ENCODE data around the gene PPP2R5A.

PPP2R5A gene

GRCh38 chr1:212284744-212285684 is at the start of gene PPP2R5A:
Gene PPP2R5A, plus strand, starts transcription at chr1:212285410. Its CDS starts 701 bp downstream, at chr1:212286111.
- peak; percentile 82 to 92 for DNase-seq

DNA sequence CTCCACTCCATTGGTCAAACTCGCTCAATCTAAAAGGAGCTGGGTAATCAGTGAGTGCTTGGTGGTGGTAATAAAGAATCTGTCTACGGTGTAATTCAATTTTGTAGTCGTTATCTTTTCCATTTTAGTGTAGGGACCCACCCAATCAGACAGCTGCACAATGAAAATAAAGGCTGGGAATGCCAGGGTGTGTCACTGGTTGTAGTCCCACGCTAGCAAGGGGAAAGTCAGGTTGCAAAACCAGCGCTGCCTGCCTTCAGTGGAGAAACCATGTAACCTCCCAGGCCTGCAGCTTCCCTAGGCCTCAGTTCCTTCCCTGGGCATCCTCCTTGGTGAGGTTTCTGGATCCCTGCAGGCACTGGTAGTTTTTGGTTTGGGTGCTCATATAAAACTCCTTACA is 49.4 kb upstream of the PPP2R5A start:
- DNase-seq, result no peak

GRCh38 chr1:212236664-212237220 is 48.5 kb upstream of the PPP2R5A start:
- no peak for DNase-seq

DNA sequence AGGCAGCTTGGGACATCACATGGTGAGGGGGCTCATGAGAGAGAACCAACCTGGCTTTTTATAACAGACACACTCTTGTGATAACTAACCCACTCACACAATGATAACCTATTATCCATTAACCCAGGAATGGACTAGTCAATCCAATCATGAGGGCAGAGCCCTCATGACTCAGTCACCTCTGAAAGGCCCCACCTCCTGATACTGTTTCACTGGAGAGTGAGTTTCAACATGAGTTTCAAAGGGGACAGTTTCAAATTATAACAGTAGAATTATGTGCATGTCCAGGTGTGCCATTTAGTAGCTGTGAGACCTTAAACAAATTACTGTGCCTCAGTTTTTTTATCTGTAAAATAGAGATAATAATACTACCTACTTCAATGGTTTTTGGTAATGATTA is 47.6 kb upstream of the PPP2R5A start:
- no peak for DNase-seq

GRCh38 chr1:212238552-212238951 is 46.7 kb upstream of the PPP2R5A start:
- DNase-seq, result no peak

DNA sequence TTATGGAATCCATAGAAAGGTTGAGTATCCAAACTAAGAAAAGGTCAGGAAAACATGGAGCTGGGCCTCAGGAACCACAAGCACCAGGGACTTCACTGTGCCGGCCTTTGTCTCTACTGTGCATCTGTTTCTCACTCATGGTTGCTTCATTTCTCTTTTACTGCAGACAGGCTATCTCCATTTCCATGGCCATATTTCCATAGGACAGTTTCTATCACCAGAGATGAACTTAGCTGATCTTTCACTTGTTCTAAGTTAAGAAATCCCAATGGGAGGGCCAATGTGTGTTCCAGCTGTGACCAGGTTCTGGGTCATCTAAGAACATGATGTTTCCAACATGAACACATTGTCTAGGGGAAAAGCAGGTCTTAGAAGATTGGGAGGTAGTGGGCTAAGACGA is 43.7 kb upstream of the PPP2R5A start:
- DNase-seq, result no peak

DNA sequence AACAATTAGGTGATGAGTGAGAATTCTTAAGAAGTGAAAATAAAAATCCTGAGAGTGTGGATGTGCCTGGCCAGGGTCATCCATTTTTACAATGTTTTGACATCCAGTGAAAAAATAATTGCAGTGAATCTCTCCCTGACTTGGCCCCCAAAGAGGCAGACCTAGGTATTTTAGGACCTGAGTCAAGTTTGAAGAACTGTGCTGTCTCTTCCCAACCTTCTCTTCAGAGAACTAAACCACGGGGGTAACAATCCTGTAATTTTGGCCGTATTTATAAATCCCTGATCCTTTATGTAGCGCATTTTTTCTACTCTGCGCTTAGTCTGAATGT is 43.3 kb upstream of the PPP2R5A start:
- no peak for DNase-seq

- DNase-seq, result no peak
Measured at GRCh38 chr1:212242288-212242984, 42.8 kb upstream of the PPP2R5A start.

DNA sequence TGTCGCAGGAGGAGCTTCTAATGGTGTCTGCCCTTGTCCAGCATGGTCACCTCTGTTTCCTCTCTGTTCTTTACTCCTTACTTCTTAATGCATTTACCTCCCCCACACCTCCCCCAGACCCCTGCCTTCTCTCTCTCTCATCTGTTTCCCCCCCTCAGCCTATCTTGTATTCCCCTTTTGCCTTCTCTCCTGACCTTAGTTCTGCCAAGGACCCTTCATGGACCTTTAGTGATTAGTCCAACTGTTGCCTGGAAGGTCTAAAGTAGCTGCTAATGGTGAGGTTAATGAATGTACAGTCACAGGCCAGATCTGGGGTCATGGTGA is 42.3 kb upstream of the PPP2R5A start:
- no peak for DNase-seq

GRCh38 chr1:212244441-212244840 is 40.8 kb upstream of the PPP2R5A start:
- DNase-seq, result no peak

DNA sequence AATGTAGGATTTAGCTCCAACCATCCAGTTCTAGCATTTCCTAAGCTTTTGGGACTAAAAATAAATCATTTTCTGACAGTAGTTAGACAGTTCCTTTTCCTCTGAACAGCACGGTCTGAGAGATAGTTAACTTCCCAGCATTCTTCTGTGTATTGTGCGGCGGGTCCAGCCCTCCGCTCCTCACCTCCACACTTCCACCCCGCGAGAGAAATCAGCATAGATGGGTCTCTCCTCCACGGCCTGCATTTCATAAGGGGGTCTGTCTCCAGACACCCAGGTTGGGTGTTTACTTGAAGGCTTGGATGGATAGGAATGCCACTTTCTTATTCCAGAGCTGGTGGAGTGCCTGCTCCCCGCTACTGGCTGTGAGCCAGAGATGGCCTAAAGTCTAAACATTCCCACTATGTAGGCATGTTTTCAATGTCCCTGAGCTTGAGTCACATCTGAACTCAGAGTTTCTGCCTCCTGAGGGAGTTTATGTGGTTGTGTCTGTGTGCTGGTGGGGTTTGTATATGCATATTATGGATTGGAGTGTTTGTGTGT is 38.0 kb upstream of the PPP2R5A start:
- DNase-seq, result no peak

GRCh38 chr1:212247988-212248387 is 37.2 kb upstream of the PPP2R5A start:
- DNase-seq, result no peak

DNA sequence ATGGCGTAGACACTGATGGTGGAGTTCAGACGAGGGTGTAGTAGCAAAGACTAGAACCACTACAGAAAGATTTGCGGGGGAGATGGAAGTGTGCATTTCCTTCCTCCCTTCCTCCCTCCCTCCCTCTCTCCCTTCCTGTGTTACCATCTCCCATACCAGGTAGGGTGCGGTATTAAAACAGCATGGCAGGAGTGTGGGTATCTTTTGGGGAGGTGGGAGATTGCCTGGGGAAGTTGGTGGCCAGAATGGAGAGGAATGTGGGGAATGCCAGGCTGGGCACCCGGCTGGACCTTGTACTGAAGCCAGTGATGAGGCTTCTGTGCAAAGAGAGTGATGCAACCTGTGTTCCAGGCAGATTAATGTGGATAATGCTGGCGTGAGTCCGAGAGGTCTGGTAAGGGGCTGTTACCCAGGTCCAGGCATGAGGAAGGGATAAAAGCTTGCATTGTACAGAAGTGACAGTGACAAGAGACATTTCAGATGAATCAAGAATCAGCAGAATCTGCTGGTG is 30.3 kb upstream of the PPP2R5A start:
- DNase-seq, result no peak

GRCh38 chr1:212255705-212256307 is 29.4 kb upstream of the PPP2R5A start:
- no peak for DNase-seq

DNA sequence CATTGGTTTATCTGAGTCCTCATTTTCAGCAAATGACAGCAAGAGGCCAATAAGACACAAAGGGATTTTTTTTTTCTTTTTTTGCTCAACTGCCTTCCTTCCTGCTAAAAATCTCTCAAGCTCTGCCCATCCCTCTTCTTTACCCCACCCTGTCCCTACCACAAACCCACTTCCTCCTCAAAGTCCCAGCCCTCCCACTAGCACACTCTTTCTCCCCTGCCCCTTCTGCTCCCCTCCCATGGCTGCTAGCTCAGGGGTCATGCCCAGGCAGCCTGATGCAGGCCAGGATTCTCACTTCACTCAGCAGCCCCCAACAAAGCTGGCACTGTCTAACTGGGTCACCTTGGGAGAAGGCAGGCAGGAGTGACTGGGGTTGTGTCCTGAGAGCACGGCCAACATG is 28.8 kb upstream of the PPP2R5A start:
- DNase-seq, result no peak

GRCh38 chr1:212257157-212257556 is 28.1 kb upstream of the PPP2R5A start:
- DNase-seq, result no peak

DNA sequence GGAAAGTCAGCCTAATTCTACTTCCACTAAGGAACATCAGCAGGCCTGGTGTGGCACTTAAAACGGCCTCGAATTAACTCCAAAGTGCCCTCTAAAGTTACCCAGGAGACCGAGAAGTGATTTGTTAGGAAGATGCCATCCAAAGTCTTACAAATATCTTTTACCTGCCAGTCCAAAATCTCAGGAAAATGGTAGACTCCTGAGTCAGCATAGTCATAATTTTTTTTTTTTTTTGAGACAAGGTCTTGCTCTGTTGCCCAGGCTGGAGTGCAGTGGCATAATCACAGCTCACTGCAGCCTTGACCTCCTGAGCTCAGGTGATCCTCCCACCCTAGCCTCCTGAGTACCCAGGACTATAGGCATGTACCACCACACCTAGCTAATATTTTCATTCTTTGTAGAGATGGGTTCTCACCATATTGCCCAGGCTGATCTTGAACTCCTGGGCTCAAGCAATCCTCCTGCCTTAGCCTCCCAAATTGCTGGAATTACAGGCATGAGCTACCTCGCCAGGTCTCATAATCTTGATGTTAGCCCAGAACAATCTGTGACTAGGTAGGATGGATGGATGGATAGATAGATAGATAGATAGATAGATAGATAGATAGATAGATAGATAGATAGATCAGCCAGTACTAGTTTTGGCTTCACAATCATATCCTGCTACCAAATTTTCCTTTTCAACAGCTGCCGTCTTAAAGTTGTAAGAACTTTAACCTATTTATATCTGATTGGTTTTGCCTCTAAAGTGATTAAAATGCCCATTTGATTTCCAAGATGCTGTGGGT is 25.3 kb upstream of the PPP2R5A start:
- no peak for DNase-seq

DNA sequence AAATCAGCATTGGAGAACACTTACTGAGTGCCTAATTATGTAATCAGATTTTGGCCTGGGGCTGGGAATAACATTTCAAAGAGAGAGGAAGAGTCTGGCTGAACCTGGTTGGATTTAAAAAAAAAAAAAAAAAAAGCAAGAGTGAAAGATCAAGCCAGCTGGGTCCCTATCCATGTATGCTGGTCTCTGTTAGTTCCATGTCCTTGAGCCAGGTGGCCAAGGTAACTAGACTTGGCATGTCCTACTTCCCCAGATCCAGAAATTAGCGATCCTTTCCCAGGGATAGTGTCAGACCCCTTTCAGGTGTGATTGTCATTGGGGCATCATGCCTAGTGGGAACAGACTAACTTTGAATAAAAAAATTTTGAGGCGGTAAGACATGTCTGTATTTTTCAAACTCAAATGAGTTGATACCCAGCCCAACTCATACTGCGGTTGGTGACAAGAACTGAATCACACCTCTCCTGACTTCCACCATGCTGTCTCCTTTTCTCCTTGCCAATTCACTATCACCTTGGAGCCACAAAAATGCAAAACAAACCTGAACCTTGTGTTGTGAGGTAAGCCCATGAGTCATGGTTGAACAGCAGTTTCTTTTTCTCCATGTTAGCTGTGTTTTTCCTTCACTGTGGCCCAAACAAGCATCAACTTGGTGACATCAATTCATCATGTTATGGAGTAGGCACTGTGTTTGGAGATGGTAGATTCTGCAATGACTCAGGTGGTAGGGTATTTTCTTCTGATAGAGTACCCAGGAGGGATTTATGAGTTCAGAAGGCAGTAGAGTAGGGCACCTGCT is 24.5 kb upstream of the PPP2R5A start:
- no peak for DNase-seq

- DNase-seq, result no peak
Measured at GRCh38 chr1:212261361-212261929, 23.8 kb upstream of the PPP2R5A start.

GRCh38 chr1:212267017-212267416 is 18.2 kb upstream of the PPP2R5A start:
- DNase-seq, result no peak

GRCh38 chr1:212267460-212267859 is 17.8 kb upstream of the PPP2R5A start:
- no peak for DNase-seq

Measured in SW 1271 (cell line).